HCEC 1CT (cell line): Measurements from ENCODE around the gene CREBZF.
"Not testable (repeated sequence)": the region's sequence is repeated elsewhere in the genome, so short reads cannot be mapped to it uniquely, and the experiment has no call there.

Experiments used
- DNase-seq: peaks from one replicate; pipeline ENCODE4 v3.0.0-alpha.2; 2017

CREBZF gene

DNA sequence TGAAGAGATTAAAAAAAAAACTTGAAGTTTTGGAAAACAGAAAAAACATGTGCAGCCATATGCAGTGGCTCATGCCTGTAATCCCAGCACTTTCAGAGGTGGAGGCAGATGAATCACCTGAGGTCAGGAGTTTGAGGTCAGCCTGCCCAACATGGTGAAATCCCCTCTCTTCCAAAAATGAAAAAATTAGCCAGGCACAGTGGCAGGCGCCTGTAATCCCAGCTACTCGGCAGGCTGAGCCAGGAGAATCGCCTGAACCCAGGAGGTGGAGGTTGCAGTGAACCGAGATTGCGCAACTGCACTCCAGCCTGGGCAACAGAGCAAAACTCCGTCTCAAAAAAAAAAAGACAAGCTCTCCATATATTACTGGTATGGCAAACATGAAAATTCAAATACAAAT is 45.4 kb downstream of the CREBZF start:
- DNase-seq: no peak

DNA sequence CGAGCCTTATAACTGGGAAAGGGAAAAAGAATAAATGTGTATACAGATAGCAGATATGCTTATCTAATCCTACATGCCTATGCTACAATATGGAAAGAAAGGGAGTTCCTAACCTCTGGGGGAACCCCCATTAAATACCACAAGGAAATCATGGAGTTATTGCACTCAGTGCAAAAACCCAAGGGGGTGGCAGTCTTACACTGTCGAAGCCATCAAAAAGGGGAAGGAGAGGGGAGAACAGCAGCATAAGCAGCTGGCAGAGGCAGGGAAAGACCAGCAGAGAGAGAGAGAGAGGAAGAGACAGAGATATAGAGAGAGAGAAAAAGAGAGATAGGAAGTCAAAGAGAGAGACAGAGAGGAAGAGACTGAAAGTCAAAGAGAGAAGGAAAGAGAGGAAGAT is 53.3 kb downstream of the CREBZF start:
- DNase-seq: not testable (repeated sequence)
